ENCODE data around the gene FIZ1.

GRCh38 chr19:55635856-55636440 lies 36.6 kb upstream of the FIZ1 start:
- TF ChIP-seq POLR2AphosphoS5 (IDR thresholded peaks at IDR 0.05; ENCODE audit: low read depth, low read length), result no peak; the same call in 1 of the 2 replicates
- TF ChIP-seq, protein P1, sequence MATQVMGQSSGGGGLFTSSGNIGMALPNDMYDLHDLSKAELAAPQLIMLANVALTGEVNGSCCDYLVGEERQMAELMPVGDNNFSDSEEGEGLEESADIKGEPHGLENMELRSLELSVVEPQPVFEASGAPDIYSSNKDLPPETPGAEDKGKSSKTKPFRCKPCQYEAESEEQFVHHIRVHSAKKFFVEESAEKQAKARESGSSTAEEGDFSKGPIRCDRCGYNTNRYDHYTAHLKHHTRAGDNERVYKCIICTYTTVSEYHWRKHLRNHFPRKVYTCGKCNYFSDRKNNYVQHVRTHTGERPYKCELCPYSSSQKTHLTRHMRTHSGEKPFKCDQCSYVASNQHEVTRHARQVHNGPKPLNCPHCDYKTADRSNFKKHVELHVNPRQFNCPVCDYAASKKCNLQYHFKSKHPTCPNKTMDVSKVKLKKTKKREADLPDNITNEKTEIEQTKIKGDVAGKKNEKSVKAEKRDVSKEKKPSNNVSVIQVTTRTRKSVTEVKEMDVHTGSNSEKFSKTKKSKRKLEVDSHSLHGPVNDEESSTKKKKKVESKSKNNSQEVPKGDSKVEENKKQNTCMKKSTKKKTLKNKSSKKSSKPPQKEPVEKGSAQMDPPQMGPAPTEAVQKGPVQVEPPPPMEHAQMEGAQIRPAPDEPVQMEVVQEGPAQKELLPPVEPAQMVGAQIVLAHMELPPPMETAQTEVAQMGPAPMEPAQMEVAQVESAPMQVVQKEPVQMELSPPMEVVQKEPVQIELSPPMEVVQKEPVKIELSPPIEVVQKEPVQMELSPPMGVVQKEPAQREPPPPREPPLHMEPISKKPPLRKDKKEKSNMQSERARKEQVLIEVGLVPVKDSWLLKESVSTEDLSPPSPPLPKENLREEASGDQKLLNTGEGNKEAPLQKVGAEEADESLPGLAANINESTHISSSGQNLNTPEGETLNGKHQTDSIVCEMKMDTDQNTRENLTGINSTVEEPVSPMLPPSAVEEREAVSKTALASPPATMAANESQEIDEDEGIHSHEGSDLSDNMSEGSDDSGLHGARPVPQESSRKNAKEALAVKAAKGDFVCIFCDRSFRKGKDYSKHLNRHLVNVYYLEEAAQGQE (IDR thresholded peaks at IDR 0.05; ENCODE audit: insufficient read depth in 1 of 2, low read depth in 2 of 2, low read length in 2 of 2), result no peak
- TF ChIP-seq TAF1 (IDR thresholded peaks at IDR 0.05; ENCODE audit: borderline replicate concordance, insufficient read depth, low read length), result no peak
